Myometrial cell (primary cell): Measurements from ENCODE around the gene B3GNT2. TPM values are rescaled to one million over a fixed set of nuclear protein-coding genes. Genes with fewer than 3 reads are reported as not detected.

Experiments
- total RNA-seq: library from RNA; depleted of rRNA; stranded (reverse); fragments of >200 nt; gene quantifications from 2 replicates; pipeline ENCODE4 v1.2.3, GENCODE V29; 2015

Gene B3GNT2
- total RNA-seq: 8.0 and 9.2 TPM in 2 replicates

DNA sequence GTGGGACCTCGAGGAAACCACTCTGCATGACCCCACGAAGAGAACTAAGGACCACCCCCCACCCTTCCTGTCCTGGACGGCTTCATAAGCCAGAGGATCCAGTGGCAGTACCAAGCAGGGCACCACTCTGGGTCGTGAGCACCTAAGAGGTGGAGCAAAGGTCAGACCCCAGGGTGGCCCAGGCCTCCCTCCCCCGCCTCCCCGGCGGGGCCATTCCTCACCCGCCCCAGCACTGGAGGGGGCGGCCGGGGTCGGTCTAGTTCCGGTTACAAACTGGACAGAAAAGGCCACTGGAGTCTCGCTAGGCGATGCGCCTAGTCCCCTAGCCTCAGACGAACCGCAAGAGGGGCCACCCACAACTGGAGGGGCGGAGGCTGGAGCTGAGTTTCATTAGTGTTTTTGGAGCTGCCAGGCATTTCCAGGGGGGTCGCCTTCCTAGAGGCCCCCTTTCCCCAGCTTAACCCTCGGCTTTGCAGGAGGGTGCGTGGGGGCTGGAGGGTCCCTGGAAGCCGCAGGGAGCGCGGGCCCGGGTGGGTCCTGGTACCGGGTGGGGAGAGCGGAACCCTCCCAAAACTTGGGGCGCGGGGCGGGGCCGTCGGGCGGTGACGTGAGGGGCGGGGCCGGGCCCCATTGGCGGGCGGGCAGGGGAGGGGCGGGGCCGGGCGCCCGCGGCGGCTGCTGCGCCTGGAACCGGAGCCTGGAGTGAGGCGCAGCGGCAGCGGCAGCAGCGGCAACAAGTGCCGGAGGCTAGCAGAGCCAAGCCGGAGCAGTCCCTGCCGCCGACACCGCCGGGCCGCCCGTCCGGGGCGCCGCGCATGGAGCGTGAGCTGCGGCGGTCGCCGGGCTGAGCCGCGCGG, at the start of gene B3GNT2:
Gene B3GNT2, plus strand, starts transcription at position 695 of the 857 bp plus-strand sequence. CDS start 26,106 bp downstream, outside the sequence.

